Activated naive CD4-positive, alpha-beta T cell treated with anti-CD3 and anti-CD28 coated beads, Interleukin-2, amount 50 U/mL, for 72 hours (primary cell): ENCODE results near the gene CRB3. TPM values are rescaled to one million over a fixed set of nuclear protein-coding genes. Genes with fewer than 3 reads are reported as not detected.

Source experiments
- ATAC-seq, 2 donors: fragments of 150-1000 bp; cut with Tn5 transposase; 2 replicates each; pipeline ENCODE4 v1.10.0; 2021; ENCODE audit warnings: mild to moderate bottlenecking in 2 of 2, moderate library complexity in 2 of 2
- DNase-seq, 2 donors: peaks; one replicate each; pipeline ENCODE4 v3.0.0; 2021 to 2022; ENCODE audit warnings: low spot score in 2 of 2
- H3K27ac Mint-ChIP-seq, 2 donors: one replicate each; pipeline ENCODE4 v1.8.0; 2022; ENCODE audit warnings: mild to moderate bottlenecking in 2 of 2, mixed read lengths in 2 of 2
- H3K36me3 Mint-ChIP-seq, 2 donors: one replicate each; pipeline ENCODE4 v1.8.0; 2022; ENCODE audit warnings: mixed read lengths in 2 of 2
- H3K9me3 Mint-ChIP-seq, 2 donors: one replicate each; pipeline ENCODE4 v1.8.0; 2022; ENCODE audit warnings: mixed read lengths in 2 of 2
- total RNA-seq, 2 donors: library from RNA; stranded (reverse); gene quantifications; one replicate each; pipeline ENCODE4 v1.2.3, GENCODE V29; 2022

Gene CRB3
- total RNA-seq, 2 donors from 2014 or later: 0.59 to 2.6 TPM

GRCh38 chr19:6475321-6476108 lies 11.4 kb downstream of the CRB3 start:
- H3K36me3 Mint-ChIP-seq: peaks cover 0 to 5% of the 10 kb centered on the region in 2 donors
- no peak for ATAC-seq
- no peak overlapping the region for H3K27ac Mint-ChIP-seq
- H3K9me3 Mint-ChIP-seq: no peaks in the 10 kb centered on the region
- no peak for DNase-seq

- Mint-ChIP-seq H3K36me3 (peaks cover 0 to 5% of the 10 kb centered on the region in 2 donors), H3K9me3 (no peaks in the 10 kb centered on the region), H3K27ac (no peak overlapping the region)
- ATAC-seq (peak; percentile 65 to 88), DNase-seq (peak in 1 of 2 donors; percentile 85)
These were observed 12.3 kb downstream of the CRB3 start for GRCh38 chr19:6476155-6476895.

GRCh38 chr19:6476896-6477431 lies 12.9 kb downstream of the CRB3 start:
- Mint-ChIP-seq H3K9me3 (no peaks in the 10 kb centered on the region), H3K36me3 (peaks cover 0 to 5% of the 10 kb centered on the region in 2 donors), H3K27ac (no peak overlapping the region)
- DNase-seq (no peak), ATAC-seq (no peak)

DNA sequence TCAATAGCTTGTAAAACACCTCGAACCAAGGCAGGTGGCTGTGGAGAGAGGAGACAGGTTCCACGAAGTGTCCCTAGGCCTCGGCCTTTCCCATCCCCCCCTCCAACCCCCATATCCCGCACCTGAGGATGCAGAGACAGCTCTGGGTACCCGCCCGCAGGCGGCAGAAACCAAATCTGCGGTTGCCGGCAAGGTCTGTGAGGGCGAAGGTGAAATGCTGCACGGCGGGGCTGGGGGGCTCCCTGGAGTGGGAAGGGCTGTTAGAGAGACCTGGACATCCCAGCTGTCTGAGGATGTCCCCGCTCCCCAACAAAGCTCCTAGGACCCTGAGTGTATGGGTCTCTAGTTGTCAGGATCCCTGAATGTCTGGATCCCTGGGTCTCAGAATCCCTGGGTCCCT lies 14.7 kb downstream of the CRB3 start:
- DNase-seq (no peak), ATAC-seq (no peak)
- Mint-ChIP-seq H3K36me3 (peaks cover 0 to 5% of the 10 kb centered on the region in 2 donors), H3K27ac (no peak overlapping the region), H3K9me3 (no peaks in the 10 kb centered on the region)

DNA sequence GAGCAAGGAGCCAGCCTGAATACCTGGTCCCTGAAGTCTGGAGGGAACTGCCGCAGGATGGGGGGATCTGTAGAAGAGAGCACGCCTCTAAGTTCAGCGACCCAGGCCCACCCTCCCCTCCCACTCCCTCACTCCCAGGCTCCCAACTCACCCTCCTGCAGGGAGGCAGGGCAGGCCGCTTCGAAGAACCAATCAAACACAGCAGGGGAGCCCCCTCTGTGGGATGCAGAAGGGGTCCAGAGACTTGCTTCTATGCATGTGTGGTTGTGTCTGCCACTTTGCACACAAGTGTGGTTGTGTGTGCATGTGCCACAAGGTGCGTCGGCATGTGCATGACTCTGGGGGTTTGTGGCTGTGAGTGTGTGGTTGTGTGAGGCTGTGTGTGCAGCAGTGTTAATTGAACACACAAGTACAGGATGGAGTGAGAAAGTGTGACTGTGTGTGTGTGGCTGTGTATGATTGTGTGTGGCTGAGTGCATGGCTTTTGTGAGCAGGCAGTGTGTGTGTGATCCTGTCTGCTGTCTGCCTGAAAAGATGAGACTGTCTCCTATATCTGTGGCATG lies 15.8 kb downstream of the CRB3 start:
- peaks cover 0 to 5% of the 10 kb centered on the region in 2 donors for H3K36me3 Mint-ChIP-seq
- H3K27ac Mint-ChIP-seq: peak overlapping the region; percentile 88 to 99
- DNase-seq (no peak), ATAC-seq (no peak)
- H3K9me3 Mint-ChIP-seq: no peaks in the 10 kb centered on the region

DNA sequence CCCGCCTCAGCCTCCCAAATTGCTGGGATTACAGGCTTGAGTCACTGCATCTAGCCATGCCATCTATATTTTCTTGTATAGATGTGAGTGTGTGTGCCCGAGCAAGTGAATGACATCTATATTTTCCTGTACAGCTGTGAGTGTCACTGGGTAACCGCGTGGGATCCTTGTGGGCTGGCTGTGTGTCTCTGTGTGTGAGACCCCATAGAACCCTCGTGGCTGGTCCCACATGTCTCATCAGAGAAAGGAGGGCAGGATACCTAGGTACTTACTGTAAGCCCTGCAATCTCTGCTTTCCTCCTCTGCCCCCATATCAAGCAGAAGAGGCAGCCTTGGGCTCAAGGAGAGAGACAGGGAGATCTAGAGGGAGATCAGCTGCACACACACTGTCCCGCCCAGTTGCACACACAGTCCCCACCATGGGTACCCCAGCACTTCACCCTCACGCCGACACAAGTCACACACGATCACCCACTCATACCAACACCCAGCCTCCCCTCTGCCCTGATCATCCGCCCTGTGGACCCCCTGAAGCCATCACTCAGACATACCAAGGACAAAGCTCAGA lies 16.9 kb downstream of the CRB3 start:
- DNase-seq: no peak

DNA sequence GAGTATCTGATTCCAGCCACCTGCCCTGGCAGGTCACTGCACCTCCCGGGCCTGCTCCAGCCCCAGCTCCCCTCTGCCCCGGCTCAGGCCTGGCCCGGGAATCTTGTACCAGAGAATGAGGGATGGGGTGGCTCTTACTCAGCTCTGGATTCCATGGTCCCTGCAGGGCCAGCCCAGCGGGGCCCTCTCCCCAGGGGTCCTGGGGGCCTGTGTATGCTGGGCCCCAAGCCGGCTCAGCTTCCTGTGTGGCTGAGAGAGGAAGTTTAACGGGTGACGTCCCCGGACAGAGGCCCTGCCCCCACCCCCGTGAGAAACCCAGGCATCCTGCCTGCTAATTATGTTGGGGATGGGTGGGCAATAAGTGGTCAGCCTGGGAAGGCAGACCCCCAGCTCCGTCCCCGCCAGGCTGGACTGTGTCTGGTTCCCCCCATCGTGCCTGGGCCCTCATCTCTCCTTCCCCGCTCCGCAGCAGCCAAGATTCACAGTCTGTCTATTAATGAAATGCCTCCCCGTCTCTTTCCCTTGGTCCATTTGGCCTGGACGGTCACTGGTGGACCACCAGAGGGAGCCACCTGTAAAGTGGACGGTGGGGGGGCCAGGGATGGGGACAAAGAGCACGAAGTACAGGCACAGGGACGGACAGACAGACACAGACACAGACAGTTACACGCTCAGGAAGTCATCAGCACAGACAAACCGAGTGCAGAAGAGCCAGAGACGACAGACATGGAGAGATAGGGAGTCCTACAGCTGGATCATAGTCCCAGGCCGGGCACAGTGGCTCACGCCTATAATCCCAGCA lies 17.7 kb downstream of the CRB3 start, which contains the start of gene DENND1C:
Gene DENND1C (minus strand): TSS at position 247 of the 802 bp plus-strand sequence. CDS start 92 bp downstream, at position 155.
- Mint-ChIP-seq H3K9me3 (no peaks in the 10 kb centered on the region), H3K27ac (peak within 1 kb of the TSS; percentile 98 to 99), H3K36me3 (no peaks in the 10 kb centered on the region)
- peak; percentile 81 to 85 for ATAC-seq
- DNase-seq: peak; percentile 65 to 77

More for the DNA sequence above, 16.9 kb downstream of the CRB3 start:
- Mint-ChIP-seq H3K36me3 (peaks cover 0 to 4% of the 10 kb centered on the region in 2 donors), H3K9me3 (no peaks in the 10 kb centered on the region), H3K27ac (peak overlapping the region; percentile 98 to 99)
- ATAC-seq: peak; percentile 41 to 56

DNA sequence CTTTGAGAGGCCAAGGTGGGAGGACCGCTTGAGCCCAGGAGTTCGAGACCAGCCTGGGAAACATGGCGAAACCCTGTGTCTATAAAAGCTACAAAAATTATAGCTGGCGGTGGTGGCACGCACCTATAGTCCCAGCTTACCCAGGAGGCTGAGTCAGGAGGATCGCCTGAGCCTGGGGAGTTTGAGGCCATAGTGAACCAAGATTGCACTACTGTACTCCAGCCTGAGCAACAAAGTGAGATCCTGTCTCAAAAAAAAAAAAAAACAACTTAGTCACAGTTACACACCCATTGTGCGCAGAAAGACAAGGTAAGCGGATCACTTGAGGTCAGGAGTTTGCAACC lies 18.2 kb downstream of the CRB3 start:
- H3K9me3 Mint-ChIP-seq: no peaks in the 10 kb centered on the region
- DNase-seq (no peak), ATAC-seq (peak; percentile 33 to 49)
- H3K27ac Mint-ChIP-seq: peak overlapping the region; percentile 98 to 99
- no peaks in the 10 kb centered on the region for H3K36me3 Mint-ChIP-seq

DNA sequence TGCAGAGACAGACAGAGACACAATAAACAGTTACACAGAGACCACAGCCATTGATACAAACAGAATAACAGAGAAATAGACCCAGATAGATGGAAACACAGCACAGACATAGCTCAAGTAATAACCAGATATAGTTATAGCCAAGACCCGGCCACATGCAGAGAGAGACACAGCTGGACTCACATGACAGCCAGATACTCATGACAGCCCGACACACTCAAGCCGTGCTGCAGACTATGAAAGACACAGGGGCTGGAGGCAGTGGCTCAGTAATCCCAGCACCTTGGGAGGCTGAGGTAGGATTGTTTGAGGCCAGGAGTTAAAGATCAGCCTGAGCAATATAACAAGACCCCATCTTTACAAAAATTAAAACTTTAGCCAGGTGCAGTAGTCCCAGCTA lies 19.2 kb downstream of the CRB3 start:
- Mint-ChIP-seq H3K36me3 (no peaks in the 10 kb centered on the region), H3K9me3 (no peaks in the 10 kb centered on the region), H3K27ac (peak overlapping the region in 1 of 2 donors; percentile 99)
- DNase-seq (no peak), ATAC-seq (no peak)

DNA sequence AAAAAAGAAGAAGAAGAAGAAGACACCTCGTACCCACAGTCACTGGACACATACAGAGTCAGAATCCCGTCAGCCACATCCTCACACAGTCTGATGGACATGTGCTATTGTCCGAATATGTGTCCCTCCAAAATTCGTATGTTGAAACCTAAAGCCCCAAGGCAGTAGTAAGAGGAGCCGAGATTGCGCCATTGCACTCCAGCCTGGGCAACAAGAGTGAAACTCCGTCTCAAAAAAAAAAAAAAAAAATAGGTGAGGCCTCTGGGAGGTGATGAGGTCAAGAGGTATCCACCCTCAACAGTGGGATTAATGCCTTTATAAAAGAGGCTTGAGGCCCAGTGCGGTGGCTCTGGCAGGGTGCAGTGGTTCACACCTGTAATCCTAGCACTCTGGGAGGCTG lies 20.2 kb downstream of the CRB3 start:
- no peak for DNase-seq

DNA sequence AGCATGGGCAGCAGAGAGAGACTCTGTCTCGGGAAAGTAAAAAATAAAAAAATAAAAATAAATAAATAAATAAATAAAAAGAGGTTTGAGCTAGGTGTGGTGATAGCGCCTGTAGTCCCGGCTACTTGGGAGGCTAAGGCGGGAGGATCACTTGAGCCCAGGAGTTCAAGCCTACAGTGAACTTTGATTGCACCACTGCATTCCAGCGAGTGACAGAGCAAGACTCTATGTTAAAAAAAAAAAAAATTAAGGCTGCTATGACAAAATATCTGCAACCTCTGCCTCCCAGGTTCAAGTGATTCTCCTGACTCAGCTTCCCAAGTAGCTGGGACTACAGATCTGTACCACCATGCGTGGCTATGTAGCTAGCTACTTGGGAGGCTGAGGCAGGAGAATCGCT lies 20.8 kb downstream of the CRB3 start:
- no peak for DNase-seq
- H3K36me3 Mint-ChIP-seq: no peaks in the 10 kb centered on the region
- H3K9me3 Mint-ChIP-seq: no peaks in the 10 kb centered on the region
- no peak overlapping the region for H3K27ac Mint-ChIP-seq
- no peak for ATAC-seq

More for the DNA sequence above, 20.2 kb downstream of the CRB3 start:
- no peaks in the 10 kb centered on the region for H3K9me3 Mint-ChIP-seq
- H3K27ac Mint-ChIP-seq: no peak overlapping the region
- no peaks in the 10 kb centered on the region for H3K36me3 Mint-ChIP-seq
- ATAC-seq: no peak

GRCh38 chr19:6489278-6490061 lies 25.4 kb downstream of the CRB3 start:
- ATAC-seq (peak; percentile 40 to 57), DNase-seq (no peak)
- Mint-ChIP-seq H3K9me3 (peaks cover 5 to 9% of the 10 kb centered on the region in 2 donors), H3K27ac (peak overlapping the region in 1 of 2 donors; percentile 45), H3K36me3 (peaks cover 9 to 11% of the 10 kb centered on the region in 2 donors)

DNA sequence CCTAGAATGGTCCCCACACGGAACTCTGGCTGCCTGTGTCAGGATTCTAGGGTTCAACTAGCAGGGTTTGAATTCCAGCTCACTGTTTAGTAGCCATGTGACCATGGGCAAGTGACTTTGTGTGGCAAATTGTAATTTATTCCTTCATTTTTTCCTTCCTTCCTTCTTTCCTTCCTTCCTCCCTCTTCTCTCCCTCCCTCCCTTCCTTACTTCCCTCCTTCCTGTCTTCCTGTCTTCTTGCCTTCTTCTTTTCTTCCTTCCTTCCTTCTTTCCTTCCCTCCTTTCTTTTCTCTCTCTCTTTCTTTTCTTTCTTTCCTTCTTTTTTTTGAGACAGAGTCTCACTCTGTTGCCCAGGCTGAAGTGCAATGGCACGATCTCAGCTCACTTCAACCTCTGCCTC lies 26.1 kb downstream of the CRB3 start:
- DNase-seq (no peak), ATAC-seq (no peak)
- Mint-ChIP-seq H3K9me3 (peaks cover 5 to 9% of the 10 kb centered on the region in 2 donors), H3K27ac (no peak overlapping the region), H3K36me3 (peaks cover 9 to 11% of the 10 kb centered on the region in 2 donors)

GRCh38 chr19:6491802-6492592 lies 27.9 kb downstream of the CRB3 start:
- Mint-ChIP-seq H3K36me3 (peaks cover 9 to 11% of the 10 kb centered on the region in 2 donors), H3K9me3 (peaks cover 5 to 9% of the 10 kb centered on the region in 2 donors), H3K27ac (no peak overlapping the region)
- DNase-seq (no peak), ATAC-seq (peak in 1 of 2 donors; percentile 60)
